Testis (tissue), 2 donors: Measurements from ENCODE around the gene CDH4.

Experiments
- POLR2A ChIP-seq: fragments of 450-650 bp; IDR thresholded peaks from one replicate; pipeline ENCODE4 v1.6.1; 2017; ENCODE audit warnings: antibody characterized with exemption, mild to moderate bottlenecking, moderate library complexity
- TF ChIP-seq, protein P1 (sequence below), 3 experiments: fragments of 450-650 bp in 2 of 3; fragments of 200-600 bp in 1 of 3; sonication (generic) in 1 of 3; IDR thresholded peaks; one replicate each; pipeline ENCODE4 v1.5.1; 2016 to 2019; ENCODE audit warnings: antibody characterized with exemption in 3 of 3, mild to moderate bottlenecking in 2 of 3, moderate library complexity in 1 of 3

GRCh38 chr20:61808447-61808846 is 556.4 kb downstream of the CDH4 start:
- TF ChIP-seq, protein P1, sequence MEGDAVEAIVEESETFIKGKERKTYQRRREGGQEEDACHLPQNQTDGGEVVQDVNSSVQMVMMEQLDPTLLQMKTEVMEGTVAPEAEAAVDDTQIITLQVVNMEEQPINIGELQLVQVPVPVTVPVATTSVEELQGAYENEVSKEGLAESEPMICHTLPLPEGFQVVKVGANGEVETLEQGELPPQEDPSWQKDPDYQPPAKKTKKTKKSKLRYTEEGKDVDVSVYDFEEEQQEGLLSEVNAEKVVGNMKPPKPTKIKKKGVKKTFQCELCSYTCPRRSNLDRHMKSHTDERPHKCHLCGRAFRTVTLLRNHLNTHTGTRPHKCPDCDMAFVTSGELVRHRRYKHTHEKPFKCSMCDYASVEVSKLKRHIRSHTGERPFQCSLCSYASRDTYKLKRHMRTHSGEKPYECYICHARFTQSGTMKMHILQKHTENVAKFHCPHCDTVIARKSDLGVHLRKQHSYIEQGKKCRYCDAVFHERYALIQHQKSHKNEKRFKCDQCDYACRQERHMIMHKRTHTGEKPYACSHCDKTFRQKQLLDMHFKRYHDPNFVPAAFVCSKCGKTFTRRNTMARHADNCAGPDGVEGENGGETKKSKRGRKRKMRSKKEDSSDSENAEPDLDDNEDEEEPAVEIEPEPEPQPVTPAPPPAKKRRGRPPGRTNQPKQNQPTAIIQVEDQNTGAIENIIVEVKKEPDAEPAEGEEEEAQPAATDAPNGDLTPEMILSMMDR (IDR thresholded peaks at IDR 0.05) = no peak
- TF ChIP-seq POLR2A = no peak
